Measurements from ENCODE around the gene NAAA.

- no peak for TF ChIP-seq POLR2A (IDR thresholded peaks at IDR 0.05; ENCODE audit: low read depth, low read length)
- TF ChIP-seq CTCF (conservative IDR thresholded peaks at IDR 0.05; ENCODE audit: low read depth, low read length) = no peak
- no peak for TF ChIP-seq CHD1 (IDR thresholded peaks at IDR 0.05; ENCODE audit: low read depth, low read length)
Observed at GRCh38 chr4:75886104-75886503, 54.7 kb downstream of the NAAA start.

Data from IMR-90 (cell line).